ENCODE data around the gene WRAP53.

DNA sequence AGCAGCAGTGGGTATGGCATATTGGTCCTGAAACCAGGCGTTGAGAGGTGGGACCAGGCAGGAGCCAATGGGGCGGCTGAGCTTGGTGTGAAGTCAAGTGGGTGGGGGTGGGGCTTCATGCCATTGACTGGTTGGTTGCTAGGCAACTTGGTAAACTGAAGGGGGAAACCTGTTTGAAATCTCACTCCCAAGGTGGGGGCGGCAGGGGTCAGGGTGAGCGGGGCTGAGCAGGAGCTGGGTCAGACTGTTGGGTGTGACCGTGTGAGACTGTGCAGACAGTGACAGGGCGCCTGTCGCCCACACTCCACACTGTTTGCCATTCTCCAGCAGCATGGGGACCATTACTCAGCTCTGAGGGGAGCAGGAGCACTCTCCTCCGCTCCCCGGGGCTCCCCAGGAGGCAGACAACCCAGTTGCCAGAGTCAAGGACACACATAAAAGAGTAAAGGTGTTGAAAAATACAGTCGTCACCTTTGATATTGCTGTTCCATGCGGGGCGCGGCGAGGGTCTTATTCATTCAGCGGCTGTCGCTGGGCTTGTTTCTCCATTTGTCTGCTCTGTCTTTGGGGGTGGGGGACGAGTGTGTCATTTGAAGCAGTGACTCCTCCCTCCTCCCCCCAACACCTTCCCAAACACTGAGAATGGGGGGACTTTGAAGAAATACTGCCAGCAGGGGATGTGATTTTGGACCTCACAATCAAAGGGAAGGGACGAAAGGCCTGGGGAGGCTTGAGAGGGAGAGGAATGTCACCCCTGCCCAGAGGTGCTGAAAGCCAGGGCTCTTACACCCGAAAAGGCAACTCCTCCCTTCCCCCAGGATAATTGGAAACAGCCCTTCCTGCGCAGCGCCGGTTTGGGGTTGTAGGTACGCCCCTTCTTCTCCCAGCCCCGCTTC, 15.6 kb downstream of the WRAP53 start:
- no peak for TF ChIP-seq POLR2A (IDR thresholded peaks at IDR 0.05)
- TF ChIP-seq, protein P1, sequence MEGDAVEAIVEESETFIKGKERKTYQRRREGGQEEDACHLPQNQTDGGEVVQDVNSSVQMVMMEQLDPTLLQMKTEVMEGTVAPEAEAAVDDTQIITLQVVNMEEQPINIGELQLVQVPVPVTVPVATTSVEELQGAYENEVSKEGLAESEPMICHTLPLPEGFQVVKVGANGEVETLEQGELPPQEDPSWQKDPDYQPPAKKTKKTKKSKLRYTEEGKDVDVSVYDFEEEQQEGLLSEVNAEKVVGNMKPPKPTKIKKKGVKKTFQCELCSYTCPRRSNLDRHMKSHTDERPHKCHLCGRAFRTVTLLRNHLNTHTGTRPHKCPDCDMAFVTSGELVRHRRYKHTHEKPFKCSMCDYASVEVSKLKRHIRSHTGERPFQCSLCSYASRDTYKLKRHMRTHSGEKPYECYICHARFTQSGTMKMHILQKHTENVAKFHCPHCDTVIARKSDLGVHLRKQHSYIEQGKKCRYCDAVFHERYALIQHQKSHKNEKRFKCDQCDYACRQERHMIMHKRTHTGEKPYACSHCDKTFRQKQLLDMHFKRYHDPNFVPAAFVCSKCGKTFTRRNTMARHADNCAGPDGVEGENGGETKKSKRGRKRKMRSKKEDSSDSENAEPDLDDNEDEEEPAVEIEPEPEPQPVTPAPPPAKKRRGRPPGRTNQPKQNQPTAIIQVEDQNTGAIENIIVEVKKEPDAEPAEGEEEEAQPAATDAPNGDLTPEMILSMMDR (IDR thresholded peaks at IDR 0.05), result no peak
